K562 (cell line): Measurements from ENCODE around the gene FBXO27.
"Not testable (repeated sequence)": the region's sequence is repeated elsewhere in the genome, so short reads cannot be mapped to it uniquely, and the experiment has no call there.

Experiments
- BRCA1 ChIP-seq, 2 experiments: fragments of 450-650 bp in 1 of 2; sonication (generic) in 1 of 2; formaldehyde crosslinking in 1 of 2; IDR thresholded peaks; 2 replicates each; pipeline versions ENCODE4 v1.5.0 to v1.6.1; 2017 to 2020; ENCODE audit warnings: mild to moderate bottlenecking in 1 of 2, missing genetic modification reagents in 1 of 2
- BRD4 ChIP-seq: fragments of 200-600 bp; sonication (generic); IDR thresholded peaks from 2 replicates; pipeline ENCODE4 v1.6.1; 2017; ENCODE audit warnings: inconsistent platforms
- CHD7 ChIP-seq: fragments of 200-600 bp; sonication (generic); IDR thresholded peaks from one replicate; pipeline ENCODE4 v1.6.1; 2012; ENCODE audit warnings: mild to moderate bottlenecking, low read depth, low read length, inconsistent platforms
- CTCF ChIP-seq, 3 experiments: IDR thresholded peaks in 2 of 3; conservative IDR thresholded peaks in 1 of 3; 2 replicates each; pipeline ENCODE4 v1.5.1; 2011 to 2012; ENCODE audit warnings: low read length in 3 of 3, mild to moderate bottlenecking in 3 of 3, control low read depth in 2 of 3, improper control_type of control experiment in 1 of 3, inconsistent platforms in 1 of 3, low read depth in 1 of 3, mixed read lengths in 1 of 3, moderate library complexity in 1 of 3; ENCODE audit not compliant: insufficient read depth in 2 of 3
- FOXK1 ChIP-seq: sonication (generic); formaldehyde crosslinking; IDR thresholded peaks from 2 replicates; pipeline ENCODE4 v1.8.0; 2022; ENCODE audit warnings: missing genetic modification reagents, mild to moderate bottlenecking, borderline replicate concordance
- NR2C2 ChIP-seq, 2 experiments: fragments of 200-800 bp in 1 of 2; sonication (Bioruptor generic) in 1 of 2; sonication (generic) in 1 of 2; formaldehyde crosslinking in 1 of 2; IDR thresholded peaks; 2 replicates each; pipeline versions ENCODE4 v1.6.1 to v1.8.0; 2016 to 2022; ENCODE audit warnings: mild to moderate bottlenecking in 1 of 2, missing compliant biosample characterization in 1 of 2, missing genetic modification characterization in 1 of 2, missing genetic modification reagents in 1 of 2
- POLR2AphosphoS5 ChIP-seq: IDR thresholded peaks from 2 replicates; pipeline ENCODE4 v1.6.1; 2011; ENCODE audit warnings: mild to moderate bottlenecking, low read depth, low read length, moderate library complexity; ENCODE audit not compliant: control insufficient read depth, insufficient read depth
- REST ChIP-seq, 2 experiments: fragments of 450-650 bp; formaldehyde crosslinking in 1 of 2; IDR thresholded peaks; 2 replicates each; pipeline versions ENCODE4 v1.4.0 to v1.6.1; 2014 to 2020; ENCODE audit warnings: mild to moderate bottlenecking in 2 of 2, borderline replicate concordance in 1 of 2, low read depth in 1 of 2
- SRSF1 ChIP-seq: fragments of 200-400 bp; formaldehyde crosslinking; IDR thresholded peaks from 2 replicates; pipeline ENCODE4 v1.6.1; 2017; ENCODE audit warnings: mild to moderate bottlenecking, low read depth, low read length, moderate library complexity
- TBP ChIP-seq: optimal IDR thresholded peaks from 2 replicates; pipeline ENCODE3; 2011; ENCODE audit warnings: low read depth, low read length, improper control_type of control experiment

- TF ChIP-seq POLR2AphosphoS5; BRD4; CTCF (IDR thresholded peaks at IDR 0.05 in 2 of 3, conservative IDR thresholded peaks at IDR 0.05 in 1 of 3; ENCODE audit: insufficient read depth in 2 of 3, low read depth in 1 of 3, low read length in 3 of 3); FOXK1 (CRISPR knock-in tag); TBP; BRCA1 (IDR thresholded peaks at IDR 0.05); BRCA1 (CRISPR knock-in tag; IDR thresholded peaks at IDR 0.05); REST (IDR thresholded peaks at IDR 0.05; ENCODE audit: borderline replicate concordance); REST (CRISPR knock-in tag; IDR thresholded peaks at IDR 0.05; ENCODE audit: low read depth); NR2C2 (CRISPR knock-in tag; IDR thresholded peaks at IDR 0.05); NR2C2 (tag; IDR thresholded peaks at IDR 0.05); SRSF1; CHD7: not testable (repeated sequence)
Observed at GRCh38 chr19:38987745-38988144, 44.6 kb downstream of the FBXO27 start.
